T1000 (cell line): Measurements from ENCODE around the gene SCYGR6.
"Not testable (repeated sequence)": the region's sequence is repeated elsewhere in the genome, so short reads cannot be mapped to it uniquely, and the experiment has no call there.

Source experiments
- DNase-seq: peaks from one replicate; lab custom pipeline; 2025; ENCODE audit warnings: mixed read lengths; lab: John Stamatoyannopoulos, UW

The SCYGR6 gene, protein sequence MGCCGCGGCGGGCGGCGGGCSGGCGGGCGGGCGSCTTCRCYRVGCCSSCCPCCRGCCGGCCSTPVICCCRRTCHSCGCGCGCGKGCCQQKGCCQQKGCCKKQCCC

GRCh38 chr2:227724394-227725039 is at the start of gene SCYGR6:
TSS of gene SCYGR6 (minus strand) at chr2:227724757. CDS start at chr2:227724757, 0 bp downstream.
- no peak for DNase-seq

DNA sequence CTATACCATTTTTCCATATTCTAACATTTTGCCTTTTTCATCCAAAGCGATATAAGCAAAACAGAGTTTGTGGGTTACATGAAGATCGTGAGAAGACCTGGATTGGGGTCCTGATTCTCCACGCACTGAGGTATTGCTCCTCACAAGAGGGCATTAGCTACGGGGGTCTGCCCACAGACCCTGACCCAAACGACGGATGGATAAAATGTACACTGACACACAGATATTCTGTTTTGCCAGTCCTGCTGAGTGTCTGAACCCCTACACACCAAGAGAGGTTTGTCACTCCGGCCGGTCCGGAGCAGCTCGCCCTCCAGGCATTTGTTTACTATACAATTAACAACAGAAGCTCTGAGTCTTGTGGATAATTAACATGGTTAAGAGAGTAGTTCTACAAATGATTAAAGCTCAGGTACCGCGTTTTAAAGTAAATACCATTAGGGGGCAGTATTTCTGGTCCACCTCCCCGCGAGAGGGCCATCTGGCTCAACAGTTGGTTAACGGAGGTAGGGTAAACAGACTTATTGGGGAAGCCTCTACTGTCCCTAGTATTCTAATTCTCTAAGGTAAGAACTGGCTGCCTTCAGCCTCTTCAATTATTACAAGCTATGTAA is 49.6 kb upstream of the SCYGR6 start:
- DNase-seq = no peak

GRCh38 chr2:227772932-227773331 is 48.4 kb upstream of the SCYGR6 start:
- no peak for DNase-seq

- DNase-seq = no peak
Observed at GRCh38 chr2:227772197-227772661, 47.7 kb upstream of the SCYGR6 start.

- DNase-seq = no peak
Observed at GRCh38 chr2:227767830-227768229, 43.3 kb upstream of the SCYGR6 start.

DNA sequence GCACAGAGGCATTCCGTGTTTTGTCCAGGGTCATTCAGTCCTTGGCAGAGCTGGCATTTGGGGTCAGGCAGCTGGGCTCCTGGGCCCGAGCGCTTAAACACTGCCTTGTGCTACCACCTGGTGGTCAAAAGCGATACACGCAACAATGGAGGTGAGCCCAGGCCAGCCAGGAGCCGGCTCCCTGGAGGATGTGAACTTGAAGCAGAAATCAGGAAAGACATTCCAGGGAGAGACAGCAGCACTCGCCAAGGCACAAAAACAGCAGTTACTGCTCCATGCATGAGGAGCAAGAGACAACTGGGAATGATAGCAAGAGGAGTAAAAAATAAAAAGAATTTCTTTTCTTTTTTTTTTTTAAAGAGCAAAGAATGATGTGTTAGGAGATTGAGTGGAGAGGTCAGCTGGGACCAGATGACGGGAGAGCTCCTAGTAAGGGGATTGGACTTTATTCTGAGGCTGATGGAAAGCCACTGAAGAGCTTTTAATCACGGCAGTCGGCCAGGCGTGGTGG is 41.9 kb upstream of the SCYGR6 start:
- DNase-seq = peak; percentile 15

DNA sequence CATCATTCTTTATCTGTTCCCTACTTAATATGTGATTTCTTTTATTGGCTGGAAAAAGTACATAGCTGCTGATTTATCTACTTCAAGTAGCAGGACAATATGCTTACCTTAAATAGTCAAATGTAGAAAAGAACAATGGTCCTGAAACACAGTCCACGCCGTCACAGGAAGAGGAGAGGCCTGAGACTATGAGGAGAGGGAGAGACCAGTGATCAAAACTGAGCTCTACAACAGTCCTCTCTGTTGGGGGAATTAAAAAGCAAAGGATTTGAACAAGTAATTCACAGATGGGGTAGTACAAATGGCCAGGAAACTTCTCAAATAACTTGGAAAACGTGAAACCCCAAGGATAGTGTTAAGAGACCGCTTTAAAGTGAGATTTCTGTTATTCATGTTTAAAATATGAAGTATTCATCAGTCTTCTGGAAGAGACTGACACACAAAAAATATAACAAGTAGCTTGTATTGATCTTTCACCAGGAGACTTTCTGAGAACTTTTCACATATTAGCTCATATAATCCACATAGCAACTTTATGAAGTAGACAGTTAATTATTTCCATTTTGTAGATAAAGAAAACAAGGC is 41.3 kb upstream of the SCYGR6 start:
- no peak for DNase-seq

DNA sequence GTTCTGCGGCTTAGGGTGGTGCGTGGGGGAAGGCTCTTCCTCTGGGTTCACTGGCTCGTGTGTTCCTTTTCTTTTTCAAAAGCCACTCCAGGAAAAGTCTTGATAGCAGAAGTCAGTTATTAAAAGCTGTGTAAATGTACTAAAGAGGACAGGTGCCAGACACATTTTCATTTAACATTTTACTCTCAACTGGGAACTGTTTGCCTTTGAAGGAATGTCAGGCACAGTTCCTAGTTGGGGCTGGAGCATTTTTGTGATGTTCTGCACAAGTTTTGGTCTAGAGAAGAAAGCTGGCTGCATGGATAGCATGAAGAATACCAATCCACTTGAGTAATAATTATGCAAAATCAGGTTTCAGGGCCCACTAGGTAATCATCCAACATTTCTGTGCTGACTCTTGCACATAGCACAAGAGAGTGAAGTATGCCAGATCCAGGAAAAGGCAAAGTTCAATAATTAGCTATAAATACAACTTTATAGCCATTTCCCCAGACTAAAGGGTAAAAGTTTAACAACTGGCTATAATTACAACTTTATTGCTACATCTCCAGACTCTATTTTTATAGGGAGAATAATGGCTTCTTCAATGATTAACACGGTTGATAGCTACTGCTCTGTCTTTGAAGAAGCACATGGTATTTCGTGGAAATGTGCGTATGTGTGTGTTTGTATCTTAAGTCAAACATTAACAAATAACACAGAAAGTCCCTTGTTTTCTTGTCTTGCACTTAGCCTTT is 37.4 kb upstream of the SCYGR6 start:
- no peak for DNase-seq

GRCh38 chr2:227759411-227760118 is 35.0 kb upstream of the SCYGR6 start:
- no peak for DNase-seq

DNA sequence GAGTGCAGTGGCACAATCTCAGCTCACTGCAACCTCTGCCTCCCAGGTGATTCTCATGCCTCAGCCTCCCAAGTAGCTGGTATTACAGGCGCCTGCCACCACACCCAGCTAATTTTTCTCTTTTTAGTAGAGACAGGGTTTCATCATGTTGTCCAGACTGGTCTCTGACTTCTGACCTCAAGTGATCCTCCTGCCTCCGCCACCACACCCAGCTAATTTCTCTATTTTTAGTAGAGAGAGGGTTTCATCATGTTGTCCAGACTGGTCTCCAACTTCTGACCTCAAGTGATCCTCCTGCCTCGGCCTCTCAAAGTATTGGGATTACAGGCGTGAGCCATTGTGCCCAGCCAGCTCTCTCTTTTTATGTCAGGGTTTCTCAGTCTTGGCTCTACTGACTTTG is 31.7 kb upstream of the SCYGR6 start:
- not testable (repeated sequence) for DNase-seq

DNA sequence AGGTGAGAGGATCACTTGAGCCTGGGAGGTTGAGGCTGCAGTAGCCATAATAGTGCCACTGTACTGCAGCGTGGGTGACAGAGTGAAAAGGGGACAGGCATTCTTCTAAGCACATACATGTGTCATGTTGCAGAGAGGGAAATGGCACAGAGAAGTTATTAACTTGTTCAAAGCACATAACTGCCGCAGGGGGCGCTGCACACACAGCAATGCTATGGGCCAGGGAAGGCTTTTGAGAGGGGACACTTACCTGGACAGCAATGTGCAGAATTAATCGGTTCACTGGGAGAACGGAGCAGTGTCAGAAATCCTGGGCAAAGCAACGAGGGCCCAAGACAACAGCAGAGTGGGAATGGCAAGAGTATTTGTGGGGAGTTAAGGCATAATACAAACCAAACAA is 23.5 kb upstream of the SCYGR6 start:
- DNase-seq = no peak

DNA sequence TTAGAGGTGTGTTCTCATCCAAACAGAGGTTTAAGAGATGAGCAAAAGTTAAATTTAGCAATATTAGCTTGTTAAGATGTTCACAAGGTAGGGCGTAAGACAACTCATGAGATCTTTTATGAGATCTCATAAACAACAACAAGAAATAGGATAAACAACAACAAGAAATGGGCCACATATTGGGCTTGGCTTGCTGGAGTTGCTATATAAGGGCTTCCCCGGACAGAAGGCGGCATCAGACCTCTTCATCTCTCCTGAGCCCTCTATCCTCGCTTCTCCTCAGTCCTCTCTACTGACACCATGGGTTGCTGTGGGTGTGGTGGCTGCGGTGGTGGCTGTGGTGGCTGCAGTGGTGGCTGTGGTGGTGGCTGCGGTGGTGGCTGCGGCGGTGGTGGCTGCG is 21.0 kb upstream of the SCYGR6 start, which contains the start of gene SCYGR8:
Gene SCYGR8 (plus strand): TSS at position 301 of the 400 bp plus-strand sequence. CDS start 0 bp downstream, at position 301.
- no peak for DNase-seq

- not testable (repeated sequence) for DNase-seq
Observed at GRCh38 chr2:227740705-227741104, 16.1 kb upstream of the SCYGR6 start.

GRCh38 chr2:227739351-227739750 is 14.8 kb upstream of the SCYGR6 start:
- DNase-seq = no peak

GRCh38 chr2:227728035-227728434 is 3.5 kb upstream of the SCYGR6 start, which contains the start of gene SCYGR7:
TSS of gene SCYGR7 (plus strand) at chr2:227728335. CDS start at chr2:227728335, 0 bp downstream.
- no peak for DNase-seq

DNA sequence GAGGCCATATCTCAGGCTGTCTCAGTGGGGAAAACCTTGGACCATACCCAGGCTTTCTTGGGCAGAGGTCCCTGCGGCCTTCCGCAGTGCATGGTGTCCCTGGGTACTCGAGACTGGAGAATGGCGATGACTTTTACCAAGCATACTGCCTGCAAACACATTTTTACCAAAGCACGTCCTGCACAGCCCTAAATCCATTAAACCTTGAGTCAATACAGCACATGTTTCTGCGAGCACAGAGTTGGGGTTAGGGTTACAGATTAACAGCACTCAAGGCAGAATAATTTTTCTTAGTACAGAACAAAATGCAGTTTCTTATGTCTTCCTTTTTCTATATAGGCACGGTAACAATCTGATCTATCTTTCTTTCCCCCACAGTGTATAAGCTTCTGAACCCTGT is 1.7 kb downstream of the SCYGR6 start:
- DNase-seq = not testable (repeated sequence)

DNA sequence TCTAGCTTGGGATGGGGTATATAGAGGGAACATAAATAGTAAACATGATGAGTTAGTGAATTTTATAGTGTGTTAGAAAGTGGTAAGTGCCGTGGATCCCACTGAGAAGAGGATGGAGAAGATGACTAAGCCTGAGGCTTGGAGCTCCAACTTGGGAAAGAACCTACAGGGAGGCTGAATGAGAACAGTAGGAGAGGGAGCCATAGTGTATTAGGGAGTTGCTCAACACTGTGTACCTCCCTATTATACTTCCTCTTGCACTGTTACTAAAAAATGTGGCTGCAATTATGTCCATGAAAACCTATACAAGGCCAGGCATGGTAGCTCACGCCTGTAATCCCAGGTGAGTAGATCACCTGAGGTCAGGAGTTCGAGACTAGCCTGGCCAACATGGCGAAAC is 3.9 kb downstream of the SCYGR6 start:
- DNase-seq = no peak

- no peak for DNase-seq
Observed at GRCh38 chr2:227719641-227720040, 4.9 kb downstream of the SCYGR6 start.

GRCh38 chr2:227717687-227718567 is 6.6 kb downstream of the SCYGR6 start, which contains the start of gene SLC19A3:
TSS of gene SLC19A3 (minus strand) at chr2:227718028. CDS start at chr2:227702318, 15,710 bp downstream.
- DNase-seq = no peak

GRCh38 chr2:227716501-227716900 is 8.1 kb downstream of the SCYGR6 start:
- no peak for DNase-seq
